HCT116 (cell line): ENCODE measurements around the gene GRM3. TPM values are rescaled to one million over a fixed set of nuclear protein-coding genes. Genes with fewer than 3 reads are reported as not detected.

Source experiments
- ATAC-seq: fragments of 200-7000 bp; cut with Tn5 transposase; 2 replicates; pipeline ENCODE4 v1.9.1; 2020; ENCODE audit warnings: mild to moderate bottlenecking, moderate library complexity
- BruUV-seq: library from RNA; stranded (reverse); fragments of 400-500 nt; replicated peaks from 2 replicates; lab custom pipeline; 2021; lab: Mats Ljungman, UMichigan
- CTCF ChIA-PET: fragments of 300-600 bp; sonication (Branson Sonifier 250); formaldehyde crosslinking; loops from one replicate; lab custom pipeline; 2021; ENCODE audit warnings: antibody characterized with exemption; lab: Charles Lee
- POLR2A ChIA-PET: fragments of 300-600, 350-600 bp; sonication (Branson Sonifier 250); formaldehyde crosslinking; loops from one replicate; lab custom pipeline; 2021; ENCODE audit warnings: antibody characterized with exemption; lab: Charles Lee
- RAD21 ChIA-PET, 2 experiments: fragments of 300-600 bp; sonication (Branson Sonifier 250); formaldehyde crosslinking; loops; one replicate each; lab custom pipeline; 2023; ENCODE audit warnings: low total read pairs in 2 of 2; ENCODE audit not compliant: uncharacterized antibody in 2 of 2, unreplicated experiment in 2 of 2, low non-redundant PET in 1 of 2; lab: Charles Lee
- DNase-seq: peaks from one replicate; pipeline ENCODE4 v3.0.0-alpha.2; 2010; ENCODE audit warnings: low read depth, low spot score
- H2AFZ ChIP-seq: fragments of 200-600 bp; shearing (Covaris generic), sonication (generic); 2 replicates; pipeline ENCODE4 v1.6.1; 2017; ENCODE audit warnings: low read depth, mixed run types, mixed read lengths, antibody characterized with exemption, low read length; ENCODE audit not compliant: poor library complexity, severe bottlenecking
- H3K27ac ChIP-seq: 2 replicates; pipeline ENCODE4 v1.5.1; 2012; ENCODE audit warnings: low read depth, low read length
- H3K27me3 ChIP-seq: fragments of 200-600 bp; sonication (generic); 2 replicates; pipeline ENCODE4 v1.6.1; 2016; ENCODE audit warnings: mixed run types, low read length, mixed read lengths; ENCODE audit not compliant: insufficient read depth
- H3K36me3 ChIP-seq, 2 experiments: fragments of 200-500 bp in 1 of 2; fragments of 200-600 bp in 1 of 2; sonication (Bioruptor generic) in 1 of 2; sonication (generic) in 1 of 2; 2 replicates each; pipeline versions ENCODE4 v1.5.1 to v1.6.1; 2014 to 2016; ENCODE audit warnings: low read length in 2 of 2, inconsistent platforms in 1 of 2, mixed read lengths in 1 of 2, mixed run types in 1 of 2; ENCODE audit not compliant: insufficient read depth in 2 of 2, control insufficient read depth in 1 of 2
- H3K4me1 ChIP-seq, 2 experiments: fragments of 200-600 bp in 1 of 2; sonication (generic) in 1 of 2; 2 replicates each; pipeline versions ENCODE4 v1.5.1 to v1.6.1; 2012 to 2017; ENCODE audit warnings: low read length in 2 of 2, inconsistent platforms in 1 of 2, mild to moderate bottlenecking in 1 of 2, mixed read lengths in 1 of 2, mixed run types in 1 of 2, moderate library complexity in 1 of 2; ENCODE audit not compliant: insufficient read depth in 2 of 2, control insufficient read depth in 1 of 2
- H3K4me2 ChIP-seq: fragments of 200-600 bp; sonication (generic); 2 replicates; pipeline ENCODE4 v1.6.1; 2017; ENCODE audit warnings: mixed run types, low read length, mixed read lengths
- H3K4me3 ChIP-seq, 2 experiments: fragments of 200-600 bp in 1 of 2; sonication (generic) in 1 of 2; replicated peaks in 1 of 2; 2 replicates each; pipeline ENCODE4 v1.5.1; 2011 to 2016; ENCODE audit warnings: low read length in 2 of 2, control low read depth in 1 of 2, low read depth in 1 of 2, mild to moderate bottlenecking in 1 of 2, mixed read lengths in 1 of 2, mixed run types in 1 of 2
- H3K79me2 ChIP-seq: fragments of 200-600 bp; sonication (generic); 2 replicates; pipeline ENCODE4 v1.6.1; 2017; ENCODE audit warnings: mild to moderate bottlenecking, mixed run types, low read length, moderate library complexity, mixed read lengths; ENCODE audit not compliant: insufficient read depth
- H3K9ac ChIP-seq: fragments of 200-600 bp; sonication (generic); 2 replicates; pipeline ENCODE4 v1.6.1; 2016; ENCODE audit warnings: low read length, mixed read lengths
- H3K9me2 ChIP-seq: fragments of 200-600 bp; sonication (generic), shearing (Covaris generic); 2 replicates; pipeline ENCODE4 v1.6.1; 2017; ENCODE audit warnings: mixed run types, mild to moderate bottlenecking, moderate library complexity; ENCODE audit not compliant: insufficient read depth
- H3K9me3 ChIP-seq, 2 experiments: fragments of 200-500 bp in 1 of 2; fragments of 200-600 bp in 1 of 2; sonication (Bioruptor generic) in 1 of 2; sonication (generic) in 1 of 2; 2 replicates each; pipeline ENCODE4 v1.6.1; 2014 to 2017; ENCODE audit warnings: low read length in 2 of 2, mixed read lengths in 2 of 2, inconsistent platforms in 1 of 2, low read depth in 1 of 2, mild to moderate bottlenecking in 1 of 2, mixed run types in 1 of 2, moderate library complexity in 1 of 2; ENCODE audit not compliant: control insufficient read depth in 1 of 2, insufficient read depth in 1 of 2
- H4K20me1 ChIP-seq: fragments of 200-600 bp; sonication (generic), shearing (Covaris generic); 2 replicates; pipeline ENCODE4 v1.6.1; 2017; ENCODE audit warnings: mixed run types, mild to moderate bottlenecking, moderate library complexity; ENCODE audit not compliant: insufficient read depth
- ATF3 ChIP-seq: IDR thresholded peaks from 2 replicates; pipeline ENCODE4 v1.6.1; 2012
- EGR1 ChIP-seq: IDR thresholded peaks from 2 replicates; pipeline ENCODE4 v1.6.1; 2012; ENCODE audit warnings: low read depth
- ELF1 ChIP-seq: IDR thresholded peaks from 2 replicates; pipeline ENCODE4 v1.6.1; 2012; ENCODE audit warnings: low read depth, borderline replicate concordance
- EZH2 ChIP-seq: fragments of 200-600 bp; sonication (generic); IDR thresholded peaks from 2 replicates; pipeline ENCODE4 v1.6.1; 2017; ENCODE audit warnings: antibody characterized with exemption, mixed run types
- RAD21 ChIP-seq: IDR thresholded peaks from 2 replicates; pipeline ENCODE4 v1.6.1; 2012; ENCODE audit warnings: low read depth, mild to moderate bottlenecking
- REST ChIP-seq: IDR thresholded peaks from 2 replicates; pipeline ENCODE4 v1.6.1; 2012; ENCODE audit warnings: low read depth
- SP1 ChIP-seq: IDR thresholded peaks from 2 replicates; pipeline ENCODE4 v1.6.1; 2012; ENCODE audit warnings: low read depth
- SRF ChIP-seq: IDR thresholded peaks from 2 replicates; pipeline ENCODE4 v1.6.1; 2012; ENCODE audit warnings: low read depth
- ZNF274 ChIP-seq: fragments of 200-500 bp; sonication (Bioruptor generic); IDR thresholded peaks from 2 replicates; pipeline ENCODE4 v1.6.1; 2014; ENCODE audit warnings: mild to moderate bottlenecking, low read depth, low read length, inconsistent platforms
- intact Hi-C: fragments of 100-400 bp; cut with micrococcal nuclease; formaldehyde crosslinking; loops from 2 replicates; pipeline ENCODE4 v1.10.0; 2022
- total RNA-seq: library from RNA; stranded (reverse); gene quantifications from one replicate; pipeline ENCODE4 v1.2.1, GENCODE V29; 2021; ENCODE audit not compliant: unreplicated experiment

The GRM3 gene
- total RNA-seq, 1 experiment from 2014 or later: not detected

- Histone ChIP-seq H3K36me3 (no peaks in the 10 kb centered on the region), H3K4me1 (no peaks in the 10 kb centered on the region), H3K9me2 (no peaks in the 10 kb centered on the region), H2AFZ (no peak overlapping the region), H3K79me2 (no peaks in the 10 kb centered on the region), H3K9me3 (no peaks in the 10 kb centered on the region), H3K27me3 (no peaks in the 10 kb centered on the region)
- RAD21 ChIA-PET: no interaction called here
- no peak for ATAC-seq
- TF ChIP-seq EZH2 (no peak), SP1 (no peak), REST (no peak), ZNF274 (no peak), ELF1 (no peak), EGR1 (no peak), SRF (no peak), ATF3 (no peak), RAD21 (no peak)
- TF ChIP-seq, all 23 proteins: peak for 0
- H3K4me2 ChIP-seq: no peak overlapping the region
- CTCF ChIA-PET: no interaction called here
- POLR2A ChIA-PET: no interaction called here
- H3K9ac ChIP-seq: no peak overlapping the region
- no peak overlapping the region for H3K27ac ChIP-seq
- BruUV-seq: no TSS peak
- DNase-seq: no peak
- H3K4me3 ChIP-seq: no peak overlapping the region
- intact Hi-C loops: no loop called here
- no peaks in the 10 kb centered on the region for H4K20me1 ChIP-seq
Measured at GRCh38 chr7:86762129-86762528, 118.4 kb downstream of the GRM3 start.
